SJCRH30 (cell line): ENCODE results near the gene CHCHD5. TPM values are rescaled to one million over a fixed set of nuclear protein-coding genes. Genes with fewer than 3 reads are reported as not detected.
"Not testable (repeated sequence)": the region's sequence is repeated elsewhere in the genome, so short reads cannot be mapped to it uniquely, and the experiment has no call there.

ENCODE experiments used
- DNase-seq, 2 experiments: peaks; one replicate each; pipeline ENCODE4 v3.0.0-alpha.2; 2015 to 2020
- H3K27ac ChIP-seq: fragments of 250-450 bp; sonication (Bioruptor Pico); 2 replicates; pipeline ENCODE4 v1.5.1; 2020; ENCODE audit warnings: mild to moderate bottlenecking, moderate library complexity
- H3K27me3 ChIP-seq: fragments of 250-450 bp; sonication (Bioruptor Pico); 2 replicates; pipeline ENCODE4 v1.5.1; 2020; ENCODE audit warnings: mild to moderate bottlenecking, moderate library complexity
- H3K36me3 ChIP-seq: fragments of 250-450 bp; sonication (Bioruptor Pico); 2 replicates; pipeline ENCODE4 v1.5.1; 2020; ENCODE audit warnings: mild to moderate bottlenecking, moderate library complexity
- H3K4me1 ChIP-seq: fragments of 250-450 bp; sonication (Bioruptor Pico); 2 replicates; pipeline ENCODE4 v1.5.1; 2020; ENCODE audit warnings: mild to moderate bottlenecking, moderate library complexity
- H3K4me3 ChIP-seq: fragments of 250-450 bp; sonication (Bioruptor Pico); 2 replicates; pipeline ENCODE4 v1.5.1; 2020; ENCODE audit warnings: mild to moderate bottlenecking, moderate library complexity
- H3K9me3 ChIP-seq: fragments of 250-450 bp; sonication (Bioruptor Pico); replicated peaks from 2 replicates; pipeline ENCODE4 v1.5.1; 2020; ENCODE audit warnings: mild to moderate bottlenecking, moderate library complexity
- total RNA-seq: library from RNA; depleted of rRNA; stranded (reverse); fragments of >200 nt; shearing (Covaris generic); gene quantifications from 2 replicates; pipeline ENCODE4 v1.2.3, GENCODE V29; 2014; rRNA removed

CHCHD5 gene, protein sequence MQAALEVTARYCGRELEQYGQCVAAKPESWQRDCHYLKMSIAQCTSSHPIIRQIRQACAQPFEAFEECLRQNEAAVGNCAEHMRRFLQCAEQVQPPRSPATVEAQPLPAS
- total RNA-seq: 11.2 and 12.3 TPM in 2 replicates

DNA sequence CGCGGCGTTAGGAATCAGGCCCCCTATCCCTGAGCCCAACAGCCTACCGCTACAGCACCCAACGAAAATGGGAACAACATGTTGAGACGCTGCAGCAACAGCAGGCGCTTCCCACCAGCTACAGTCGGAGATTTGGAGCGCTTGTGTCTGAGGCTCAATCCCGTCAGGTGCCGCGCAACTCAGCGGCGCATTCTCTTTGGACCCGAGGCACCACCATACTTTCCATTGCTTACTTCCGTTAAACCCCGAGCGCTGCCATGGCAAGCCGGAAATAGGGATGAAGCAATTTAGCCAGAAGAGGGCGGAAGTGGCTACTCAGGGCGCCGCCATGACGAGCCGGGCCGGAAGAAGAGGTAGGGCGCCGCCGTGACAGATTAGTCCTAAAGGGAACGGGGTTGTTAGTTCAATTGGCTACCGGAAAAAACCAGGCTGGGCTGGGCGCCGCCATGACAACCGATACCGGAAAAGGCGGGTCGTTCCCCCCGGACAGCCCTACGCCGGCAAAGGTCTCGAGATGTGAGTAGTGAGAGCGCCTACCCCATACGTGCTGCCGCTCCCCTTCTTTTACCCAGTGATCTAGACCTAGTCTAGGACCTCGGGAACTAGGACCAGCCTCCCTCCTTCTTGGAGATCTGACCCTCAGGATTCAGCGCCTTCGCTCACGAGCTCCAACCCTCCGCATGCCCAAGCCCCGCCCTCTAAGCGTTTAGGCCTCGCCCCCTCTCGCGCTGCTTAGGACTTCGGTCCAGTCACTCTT is at the start of gene CHCHD5:
Gene CHCHD5 (plus strand): TSS at position 476 of the 757 bp plus-strand sequence. CDS start 39 bp downstream, at position 515.
- Histone ChIP-seq H3K4me1 (peaks cover 6% of the 10 kb centered on the region; the same call in 1 of the 2 replicates), H3K27ac (peak within 1 kb of the TSS; percentile 94), H3K4me3 (peak within 1 kb of the TSS; percentile 77), H3K9me3 (no peaks in the 10 kb centered on the region), H3K36me3 (no peaks in the 10 kb centered on the region; the same call in 1 of the 2 replicates), H3K27me3 (no peaks in the 10 kb centered on the region)
- DNase-seq: peak; percentile 93 to 95

GRCh38 chr2:112534826-112535225 is 49.6 kb upstream of the CHCHD5 start:
- Histone ChIP-seq H3K27ac (no peak overlapping the region), H3K9me3 (no peaks in the 10 kb centered on the region), H3K4me3 (no peak overlapping the region), H3K27me3 (no peaks in the 10 kb centered on the region), H3K36me3 (peaks cover 21% of the 10 kb centered on the region), H3K4me1 (no peaks in the 10 kb centered on the region)
- no peak for DNase-seq

- H3K27me3 ChIP-seq, DNase-seq, H3K4me1 ChIP-seq, H3K27ac ChIP-seq, H3K36me3 ChIP-seq, H3K9me3 ChIP-seq, H3K4me3 ChIP-seq: not testable (repeated sequence)
These were observed 47.7 kb upstream of the CHCHD5 start for GRCh38 chr2:112536665-112537064.

DNA sequence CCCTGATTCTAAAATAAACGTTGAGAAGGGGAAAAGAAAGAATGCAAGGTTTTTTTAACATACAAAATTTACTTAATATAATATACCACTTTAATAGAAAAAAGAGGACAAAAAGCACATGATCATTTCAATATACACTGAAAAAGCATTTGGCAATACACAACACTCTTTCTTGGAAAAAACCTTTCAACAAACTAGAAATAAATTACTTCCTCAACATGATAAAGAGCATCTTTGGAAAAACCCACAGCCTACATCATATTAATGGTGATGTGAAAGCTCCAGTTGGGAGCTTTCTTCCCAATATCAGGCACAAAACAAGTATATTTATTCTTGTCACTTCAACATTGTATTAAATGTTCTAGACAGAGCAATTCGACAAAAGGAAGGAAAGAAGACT is 45.1 kb upstream of the CHCHD5 start:
- H3K27ac ChIP-seq: no peak overlapping the region
- H3K27me3 ChIP-seq: no peaks in the 10 kb centered on the region
- no peaks in the 10 kb centered on the region for H3K9me3 ChIP-seq
- no peak overlapping the region for H3K4me3 ChIP-seq
- no peaks in the 10 kb centered on the region for H3K4me1 ChIP-seq
- DNase-seq: no peak
- H3K36me3 ChIP-seq: 0 out of 2 replicates have a peak, but pooled peaks cover 2% of the 10 kb centered on the region

DNA sequence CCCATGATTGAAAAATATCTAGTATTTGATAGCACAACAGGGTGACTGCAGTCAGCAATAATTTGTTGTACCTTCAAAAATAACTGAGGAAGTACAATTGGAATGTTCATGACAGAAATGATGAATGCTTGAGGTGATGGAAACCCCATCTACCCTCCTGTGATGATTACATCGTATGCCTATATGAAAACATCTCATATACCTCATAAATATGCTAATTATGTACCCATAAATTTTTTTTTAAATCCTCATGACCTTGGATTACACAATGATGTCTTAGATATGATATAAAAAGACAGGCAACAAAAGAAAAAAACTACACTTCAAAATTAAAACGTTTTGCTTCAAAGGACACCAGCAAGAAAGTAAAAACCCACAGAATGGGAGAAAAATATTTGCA is 43.5 kb upstream of the CHCHD5 start:
- no peak overlapping the region for H3K27ac ChIP-seq

DNA sequence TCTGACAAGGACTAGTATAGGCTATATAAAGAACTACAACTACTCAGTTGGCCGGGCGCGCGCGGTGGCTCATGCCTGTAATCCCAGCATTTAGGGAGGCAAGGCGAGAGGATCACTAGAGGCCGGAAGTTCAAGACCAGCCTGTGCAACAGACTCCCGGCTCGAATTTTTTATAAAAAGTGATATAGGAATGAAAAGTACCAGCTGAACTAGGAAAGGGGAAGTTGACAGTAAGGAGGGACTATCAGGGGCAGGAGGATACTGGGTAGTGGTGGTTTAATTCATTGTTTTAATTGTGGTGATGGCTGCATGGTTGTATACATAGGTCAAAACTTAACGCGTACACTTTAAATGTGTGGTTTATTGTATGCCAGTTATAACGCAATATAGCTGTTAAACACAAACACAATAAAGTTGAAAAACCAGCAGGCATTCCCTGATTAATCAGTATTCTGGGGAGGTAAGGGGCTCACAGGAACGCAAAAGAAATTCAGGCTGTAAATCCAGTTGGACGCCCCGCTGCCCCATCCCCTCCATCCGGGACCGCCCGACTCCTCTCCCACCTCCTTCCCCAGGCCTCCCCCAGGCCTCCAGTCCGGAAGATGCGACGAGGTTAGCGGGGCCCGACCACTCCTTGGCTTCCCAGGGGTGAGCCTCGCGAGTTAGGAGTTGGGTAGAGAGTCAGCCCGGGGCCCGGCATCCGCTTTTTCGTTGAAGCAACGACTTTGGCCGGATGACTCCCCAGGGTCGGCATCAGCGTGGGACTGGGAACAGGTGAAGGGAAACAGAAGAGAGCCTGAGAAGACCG is 42.9 kb upstream of the CHCHD5 start:
- H3K27ac ChIP-seq: peak overlapping the region; percentile 82
- H3K4me1 ChIP-seq: no peaks in the 10 kb centered on the region
- DNase-seq: peak; percentile 78 to 85
- peaks cover 5% of the 10 kb centered on the region; the same call in 1 of the 2 replicates for H3K36me3 ChIP-seq
- no peaks in the 10 kb centered on the region for H3K27me3 ChIP-seq
- H3K9me3 ChIP-seq: no peaks in the 10 kb centered on the region
- H3K4me3 ChIP-seq: peak overlapping the region; percentile 85

More for the DNA sequence above, 43.5 kb upstream of the CHCHD5 start:
- Histone ChIP-seq H3K4me1 (no peaks in the 10 kb centered on the region), H3K36me3 (peaks cover 2% of the 10 kb centered on the region; the same call in 1 of the 2 replicates), H3K27me3 (no peaks in the 10 kb centered on the region), H3K9me3 (no peaks in the 10 kb centered on the region), H3K4me3 (no peak overlapping the region)
- no peak for DNase-seq

GRCh38 chr2:112542123-112542983 is 42.1 kb upstream of the CHCHD5 start, which contains the start of gene POLR1B:
Gene POLR1B (plus strand): TSS chr2:112542465. CDS start chr2:112542495, 30 bp downstream.
- H3K27me3 ChIP-seq: no peaks in the 10 kb centered on the region
- H3K4me1 ChIP-seq: no peaks in the 10 kb centered on the region
- peak within 1 kb of the TSS; percentile 82 for H3K27ac ChIP-seq
- peaks cover 7% of the 10 kb centered on the region for H3K36me3 ChIP-seq
- DNase-seq: peak; percentile 81 to 84
- H3K9me3 ChIP-seq: no peaks in the 10 kb centered on the region
- peak within 1 kb of the TSS; percentile 85 for H3K4me3 ChIP-seq

DNA sequence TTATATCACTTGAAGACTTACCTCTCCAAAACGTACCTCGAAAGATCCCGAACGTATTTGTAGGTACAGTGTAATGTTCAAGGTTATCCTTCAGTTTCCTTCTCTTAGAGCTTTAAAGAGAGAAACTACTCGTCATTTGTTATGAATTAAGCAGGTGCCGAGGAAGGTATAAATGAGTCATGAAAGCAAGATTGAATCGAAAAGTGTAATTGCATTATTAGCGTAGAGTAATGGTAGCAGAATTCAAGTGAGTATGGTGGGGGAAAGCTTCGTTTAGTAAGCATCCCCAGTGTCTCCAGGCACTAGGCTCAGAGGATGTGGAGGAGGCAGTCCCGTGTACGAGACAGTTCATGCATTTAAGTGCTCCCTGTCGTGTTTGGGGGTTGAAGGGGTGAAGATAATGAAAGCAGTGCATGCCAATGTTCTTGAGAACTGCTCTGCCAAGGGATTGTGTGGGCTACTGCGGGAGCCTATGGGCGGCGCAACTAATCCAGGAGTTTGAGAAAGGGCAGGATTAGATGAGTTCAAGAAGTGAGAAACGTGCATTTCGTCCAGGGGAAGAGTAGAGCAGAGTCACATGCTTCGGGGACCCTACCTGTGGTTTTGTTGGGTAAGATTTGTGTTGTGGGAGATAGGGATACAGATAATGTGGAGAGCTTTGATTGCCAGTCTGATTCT is 41.3 kb upstream of the CHCHD5 start:
- Histone ChIP-seq H3K27ac (no peak overlapping the region), H3K9me3 (no peaks in the 10 kb centered on the region), H3K4me3 (peak overlapping the region; percentile 85), H3K4me1 (no peaks in the 10 kb centered on the region), H3K27me3 (no peaks in the 10 kb centered on the region), H3K36me3 (peaks cover 13% of the 10 kb centered on the region)
- peak in 1 of 2 experiments; percentile 13 for DNase-seq

- Histone ChIP-seq H3K36me3 (peaks cover 32% of the 10 kb centered on the region), H3K9me3 (no peaks in the 10 kb centered on the region), H3K27me3 (no peaks in the 10 kb centered on the region), H3K4me1 (no peaks in the 10 kb centered on the region), H3K27ac (no peak overlapping the region), H3K4me3 (no peak overlapping the region)
- DNase-seq: no peak
These were observed 37.1 kb upstream of the CHCHD5 start for GRCh38 chr2:112547333-112547732.

GRCh38 chr2:112548980-112549379 is 35.4 kb upstream of the CHCHD5 start:
- H3K9me3 ChIP-seq: no peaks in the 10 kb centered on the region
- H3K36me3 ChIP-seq: peaks cover 45% of the 10 kb centered on the region
- H3K4me1 ChIP-seq: no peaks in the 10 kb centered on the region
- H3K27me3 ChIP-seq: no peaks in the 10 kb centered on the region
- DNase-seq: no peak
- H3K4me3 ChIP-seq: no peak overlapping the region
- no peak overlapping the region for H3K27ac ChIP-seq

DNA sequence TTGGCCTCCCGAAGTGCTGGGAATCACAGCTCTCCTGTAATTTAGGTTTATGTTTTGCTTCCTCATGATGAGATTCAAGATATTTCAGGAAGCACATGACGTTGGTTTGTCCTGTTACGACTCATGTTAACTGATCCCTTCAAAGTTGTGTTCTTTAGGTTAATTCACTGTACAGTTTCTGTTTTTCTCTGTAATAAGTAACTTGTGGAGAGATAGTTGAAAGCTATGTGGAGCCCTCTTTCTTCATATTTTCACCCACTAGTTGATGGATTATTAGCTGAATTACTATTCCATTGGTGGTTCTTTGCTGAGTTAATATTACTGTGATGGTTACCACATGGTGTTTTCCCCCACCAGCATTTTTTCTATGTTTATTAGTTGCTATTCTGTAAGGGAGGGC is 18.3 kb upstream of the CHCHD5 start:
- Histone ChIP-seq H3K27me3 (no peaks in the 10 kb centered on the region), H3K4me3 (no peak overlapping the region), H3K36me3 (peaks cover 74% of the 10 kb centered on the region), H3K4me1 (no peaks in the 10 kb centered on the region), H3K9me3 (no peaks in the 10 kb centered on the region), H3K27ac (no peak overlapping the region)
- no peak for DNase-seq

- not testable (repeated sequence) for H3K4me1 ChIP-seq, DNase-seq, H3K27me3 ChIP-seq, H3K4me3 ChIP-seq, H3K9me3 ChIP-seq, H3K27ac ChIP-seq
- peaks cover 72% of the 10 kb centered on the region for H3K36me3 ChIP-seq
These were observed 17.9 kb upstream of the CHCHD5 start for GRCh38 chr2:112566508-112566907.

- no peak for DNase-seq
- no peaks in the 10 kb centered on the region for H3K4me1 ChIP-seq
- no peaks in the 10 kb centered on the region for H3K9me3 ChIP-seq
- H3K27ac ChIP-seq: no peak overlapping the region
- no peak overlapping the region for H3K4me3 ChIP-seq
- H3K27me3 ChIP-seq: no peaks in the 10 kb centered on the region
- H3K36me3 ChIP-seq: peaks cover 80% of the 10 kb centered on the region
These were observed 12.4 kb upstream of the CHCHD5 start for GRCh38 chr2:112572005-112572404.

DNA sequence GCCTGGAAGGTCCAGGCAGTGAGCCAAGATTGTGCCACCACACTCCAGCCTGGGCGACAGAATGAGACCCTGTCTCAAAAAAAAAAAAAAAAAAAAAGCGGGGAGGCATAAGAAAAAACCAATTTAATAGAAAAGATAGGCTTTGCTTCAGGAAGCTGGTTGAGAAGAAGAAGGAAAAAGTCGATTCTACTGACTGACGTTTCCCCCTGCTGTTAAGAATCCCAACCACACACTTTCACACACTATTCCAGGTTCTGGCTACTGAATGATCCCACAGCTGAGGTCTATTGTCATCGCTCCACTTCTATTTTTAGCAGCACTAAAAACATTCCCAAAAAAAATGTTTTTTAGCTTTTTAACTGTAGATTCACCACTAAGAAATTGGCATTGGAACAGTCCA is 6.7 kb upstream of the CHCHD5 start:
- DNase-seq: peak in 1 of 2 experiments; percentile 26
- no peak overlapping the region for H3K27ac ChIP-seq
- H3K36me3 ChIP-seq: peaks cover 27% of the 10 kb centered on the region
- peaks cover 3% of the 10 kb centered on the region for H3K4me1 ChIP-seq
- no peaks in the 10 kb centered on the region for H3K9me3 ChIP-seq
- no peaks in the 10 kb centered on the region for H3K27me3 ChIP-seq
- H3K4me3 ChIP-seq: no peak overlapping the region
